ENCODE results near the gene KIF26B. TPM values are rescaled to one million over a fixed set of nuclear protein-coding genes. Genes with fewer than 3 reads are reported as not detected.

KIF26B gene
- polyA plus RNA-seq, 1 donor (not counting 4 experiments of a cell fraction or from before 2014, with no cell fraction given): 0.58 TPM

GRCh38 chr1:245306628-245307410, 152.0 kb downstream of the KIF26B start:
- H3K27me3 ChIP-seq (ENCODE audit: control insufficient read depth, extremely low read depth, insufficient read depth, low read length): no peaks in the 10 kb centered on the region
- no peak for FAIRE-seq

DNA sequence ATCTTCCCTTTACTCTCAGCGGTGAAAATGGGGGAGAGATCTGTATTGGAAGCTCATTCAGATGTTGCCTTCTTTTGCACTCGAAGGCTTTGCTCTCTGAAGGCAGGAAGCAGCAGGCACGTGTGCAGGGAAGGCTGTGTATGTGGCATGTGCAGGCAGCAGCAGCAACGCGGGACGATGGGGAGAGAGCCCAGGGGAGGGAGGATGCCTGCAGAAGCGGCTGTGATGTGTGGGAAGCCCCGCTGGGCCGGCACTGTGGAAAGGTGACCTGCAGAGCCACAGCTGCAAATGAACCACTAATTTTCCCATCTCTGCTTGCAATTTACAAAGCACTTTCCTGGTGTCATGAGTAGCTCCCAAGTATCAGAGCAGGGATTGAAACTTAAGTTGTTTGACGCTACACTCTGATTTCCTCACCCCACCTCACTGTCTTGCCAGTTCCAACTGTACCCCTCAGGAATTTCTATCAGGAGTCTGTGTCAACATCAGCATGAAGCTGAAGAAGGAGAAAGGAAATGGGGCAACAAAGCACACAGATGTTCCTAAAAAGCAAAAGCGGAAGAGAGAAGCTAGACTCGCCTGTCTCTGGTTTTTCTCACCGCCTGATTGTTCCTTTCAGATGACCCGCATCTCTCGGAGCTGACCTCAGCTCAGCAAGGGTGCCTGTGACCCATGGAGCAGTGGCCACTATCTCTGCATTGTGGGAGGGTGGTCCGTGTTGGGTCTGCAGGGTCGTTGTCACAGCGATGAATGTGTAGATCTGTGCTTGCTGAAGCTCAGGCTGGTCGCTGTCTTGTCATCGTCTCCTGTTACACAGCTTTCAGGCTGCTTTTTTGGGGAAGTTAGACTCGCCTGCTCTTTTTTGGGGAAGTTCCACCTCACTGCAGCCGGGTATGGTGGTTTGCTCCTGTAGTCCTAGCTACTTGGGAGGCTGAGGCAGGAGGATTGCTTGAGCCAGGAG, 156.1 kb downstream of the KIF26B start:
- no peak overlapping the region for H3K4me2 ChIP-seq (ENCODE audit: control insufficient read depth, extremely low read depth, insufficient read depth, low read depth, low read length)
- no peaks in the 10 kb centered on the region for H4K20me1 ChIP-seq (ENCODE audit: control insufficient read depth, extremely low read depth, insufficient read depth, low read length)
- TF ChIP-seq EZH2 (IDR thresholded peaks at IDR 0.05; ENCODE audit: low read length) (no peak), CTCF (optimal IDR thresholded peaks at IDR 0.05 in 1 of 3, IDR thresholded peaks at IDR 0.05 in 1 of 3, conservative IDR thresholded peaks at IDR 0.05 in 1 of 3; ENCODE audit: extremely low read depth in 1 of 3, insufficient read depth in 2 of 3, low read length in 3 of 3) (no peak)
- FAIRE-seq (no peak), DNase-seq (ENCODE audit: low read depth, low spot score) (no peak)
- no peaks in the 10 kb centered on the region for H3K79me2 ChIP-seq (ENCODE audit: control insufficient read depth, insufficient read depth, low read length)
- H3K27me3 ChIP-seq (ENCODE audit: control insufficient read depth, extremely low read depth, insufficient read depth, low read length): no peaks in the 10 kb centered on the region
- H2AFZ ChIP-seq (ENCODE audit: control insufficient read depth, low read length): peak overlapping the region; percentile 10
- no peak overlapping the region for H3K9ac ChIP-seq (ENCODE audit: control insufficient read depth, extremely low read depth, insufficient read depth, low read length)
- H3K4me1 ChIP-seq (ENCODE audit: control insufficient read depth, extremely low read depth, insufficient read depth, low read length): peaks cover 5% of the 10 kb centered on the region
- H3K9me3 ChIP-seq (ENCODE audit: control insufficient read depth, low read depth, low read length): no peaks in the 10 kb centered on the region
- dilution Hi-C loops (cut with MboI; ENCODE audit: extremely low pct_ligation_motif_present, low sequenced_read_pairs): no loop called here
- H3K36me3 ChIP-seq (ENCODE audit: control insufficient read depth in 2 of 2, extremely low read depth in 1 of 2, insufficient read depth in 2 of 2, low read length in 2 of 2): no peaks in the 10 kb centered on the region
- H3K4me3 ChIP-seq (ENCODE audit: control insufficient read depth in 2 of 3, extremely low read depth in 1 of 3, insufficient read depth in 2 of 3, low read depth in 1 of 3, low read length in 3 of 3): no peak overlapping the region
- H3K9me1 ChIP-seq (ENCODE audit: control insufficient read depth, extremely low read depth, insufficient read depth, low read length): no peaks in the 10 kb centered on the region
- no peak overlapping the region for H3K27ac ChIP-seq (ENCODE audit: control insufficient read depth, insufficient read depth, low read length)

More at GRCh38 chr1:245306628-245307410, 152.0 kb downstream of the KIF26B start:
- H3K36me3 ChIP-seq (ENCODE audit: control insufficient read depth in 2 of 2, extremely low read depth in 1 of 2, insufficient read depth in 2 of 2, low read length in 2 of 2): no peaks in the 10 kb centered on the region
- no peak overlapping the region for H3K27ac ChIP-seq (ENCODE audit: control insufficient read depth, insufficient read depth, low read length)
- no peak overlapping the region for H3K4me3 ChIP-seq (ENCODE audit: control insufficient read depth in 2 of 3, extremely low read depth in 1 of 3, insufficient read depth in 2 of 3, low read depth in 1 of 3, low read length in 3 of 3)
- H3K9me1 ChIP-seq (ENCODE audit: control insufficient read depth, extremely low read depth, insufficient read depth, low read length): no peaks in the 10 kb centered on the region
- no peak overlapping the region for H3K4me2 ChIP-seq (ENCODE audit: control insufficient read depth, extremely low read depth, insufficient read depth, low read depth, low read length)
- H3K4me1 ChIP-seq (ENCODE audit: control insufficient read depth, extremely low read depth, insufficient read depth, low read length): peaks cover under 1% of the 10 kb centered on the region
- DNase-seq (ENCODE audit: low read depth, low spot score): no peak
- no peaks in the 10 kb centered on the region for H4K20me1 ChIP-seq (ENCODE audit: control insufficient read depth, extremely low read depth, insufficient read depth, low read length)
- H2AFZ ChIP-seq (ENCODE audit: control insufficient read depth, low read length): no peak overlapping the region
- TF ChIP-seq CTCF (optimal IDR thresholded peaks at IDR 0.05 in 1 of 3, IDR thresholded peaks at IDR 0.05 in 1 of 3, conservative IDR thresholded peaks at IDR 0.05 in 1 of 3; ENCODE audit: extremely low read depth in 1 of 3, insufficient read depth in 2 of 3, low read length in 3 of 3) (no peak), EZH2 (IDR thresholded peaks at IDR 0.05; ENCODE audit: low read length) (no peak)
- no peaks in the 10 kb centered on the region for H3K9me3 ChIP-seq (ENCODE audit: control insufficient read depth, low read depth, low read length)
- H3K9ac ChIP-seq (ENCODE audit: control insufficient read depth, extremely low read depth, insufficient read depth, low read length): no peak overlapping the region
- H3K79me2 ChIP-seq (ENCODE audit: control insufficient read depth, insufficient read depth, low read length): no peaks in the 10 kb centered on the region
- dilution Hi-C loops (cut with MboI; ENCODE audit: extremely low pct_ligation_motif_present, low sequenced_read_pairs): no loop called here
